HG03575 (cell line): ENCODE results near the gene STING1.
"Not testable (repeated sequence)": the region's sequence is repeated elsewhere in the genome, so short reads cannot be mapped to it uniquely, and the experiment has no call there.

Source experiments
- ATAC-seq: cut with Tn5 transposase; IDR thresholded peaks from one replicate; pipeline ENCODE4 v1.9.1; 2021; ENCODE audit not compliant: unreplicated experiment, insufficient number of reproducible peaks, low FRiP score; ENCODE audit errors: extremely low read depth

The STING1 gene

GRCh38 chr5:139482050-139482889 is at the start of gene STING1:
STING1 (minus strand) TSS chr5:139482758; CDS start chr5:139481704, 1,054 bp downstream.
- no peak for ATAC-seq

GRCh38 chr5:139531772-139532169 is 49.2 kb upstream of the STING1 start:
- ATAC-seq, result no peak

- ATAC-seq, result not testable (repeated sequence)
Observed at GRCh38 chr5:139530079-139530478, 47.5 kb upstream of the STING1 start.

- not testable (repeated sequence) for ATAC-seq
Observed at GRCh38 chr5:139528695-139529094, 46.1 kb upstream of the STING1 start.

- ATAC-seq, result not testable (repeated sequence)
Observed at GRCh38 chr5:139527896-139528467, 45.4 kb upstream of the STING1 start.

- not testable (repeated sequence) for ATAC-seq
Observed at GRCh38 chr5:139527090-139527470, 44.5 kb upstream of the STING1 start.

- ATAC-seq, result not testable (repeated sequence)
Observed at GRCh38 chr5:139526309-139527089, 43.9 kb upstream of the STING1 start.

GRCh38 chr5:139525586-139526308 is 43.2 kb upstream of the STING1 start:
- ATAC-seq, result not testable (repeated sequence)

- ATAC-seq, result no peak
Observed at GRCh38 chr5:139524940-139525585, 42.5 kb upstream of the STING1 start.

GRCh38 chr5:139524446-139524845 is 41.9 kb upstream of the STING1 start:
- no peak for ATAC-seq

- no peak for ATAC-seq
Observed at GRCh38 chr5:139523635-139524445, 41.3 kb upstream of the STING1 start.

- ATAC-seq, result no peak
Observed at GRCh38 chr5:139517683-139518564, 35.4 kb upstream of the STING1 start.

GRCh38 chr5:139514486-139514856 is 31.9 kb upstream of the STING1 start:
- ATAC-seq, result no peak

GRCh38 chr5:139513852-139514485 is 31.4 kb upstream of the STING1 start:
- no peak for ATAC-seq

- ATAC-seq, result not testable (repeated sequence)
Observed at GRCh38 chr5:139513434-139513833, 30.9 kb upstream of the STING1 start.

- ATAC-seq, result no peak
Observed at GRCh38 chr5:139512786-139513390, 30.3 kb upstream of the STING1 start.
